Chondrocyte (in vitro differentiated cells): ENCODE data around the gene TTC21B. TPM values are rescaled to one million over a fixed set of nuclear protein-coding genes. Genes with fewer than 3 reads are reported as not detected.

Experiments used
- DNase-seq: peaks from one replicate; pipeline ENCODE4 v3.0.0; 2021; ENCODE audit warnings: mixed read lengths, low spot score
- H3K27ac Mint-ChIP-seq: one replicate; pipeline ENCODE4 v1.8.0; 2021; ENCODE audit warnings: mild to moderate bottlenecking, moderate library complexity, mixed read lengths; ENCODE audit not compliant: unreplicated experiment
- H3K27me3 Mint-ChIP-seq: 2 replicates; pipeline ENCODE4 v1.8.0; 2021; ENCODE audit warnings: low read depth, mixed read lengths
- H3K36me3 Mint-ChIP-seq: 2 replicates; pipeline ENCODE4 v1.8.0; 2021; ENCODE audit warnings: low read depth, mixed read lengths
- H3K4me1 Mint-ChIP-seq: 2 replicates; pipeline ENCODE4 v1.8.0; 2021; ENCODE audit warnings: low read depth, mild to moderate bottlenecking, mixed read lengths
- H3K4me3 Mint-ChIP-seq: one replicate; pipeline ENCODE4 v1.8.0; 2021; ENCODE audit warnings: mild to moderate bottlenecking, moderate library complexity, mixed read lengths; ENCODE audit not compliant: unreplicated experiment
- H3K9me3 Mint-ChIP-seq: 2 replicates; pipeline ENCODE4 v1.8.0; 2021; ENCODE audit warnings: low read depth, mixed read lengths
- total RNA-seq: library from RNA; stranded (reverse); gene quantifications from 3 replicates; pipeline ENCODE4 v1.2.1, GENCODE V29; 2021
- TF ChIP-seq, protein P1 (sequence below): fragments of 200-600 bp; sonication (generic); IDR thresholded peaks from 2 replicates; pipeline ENCODE4 v1.5.0; 2021; ENCODE audit warnings: antibody characterized with exemption, mild to moderate bottlenecking, moderate library complexity

Gene TTC21B
- total RNA-seq, 1 donor from 2014 or later: 12.7 TPM

GRCh38 chr2:165891943-165892342 lies 61.6 kb downstream of the TTC21B start:
- H3K36me3 Mint-ChIP-seq: peaks cover 22% of the 10 kb centered on the region
- H3K27ac Mint-ChIP-seq: no peak overlapping the region
- TF ChIP-seq, protein P1, sequence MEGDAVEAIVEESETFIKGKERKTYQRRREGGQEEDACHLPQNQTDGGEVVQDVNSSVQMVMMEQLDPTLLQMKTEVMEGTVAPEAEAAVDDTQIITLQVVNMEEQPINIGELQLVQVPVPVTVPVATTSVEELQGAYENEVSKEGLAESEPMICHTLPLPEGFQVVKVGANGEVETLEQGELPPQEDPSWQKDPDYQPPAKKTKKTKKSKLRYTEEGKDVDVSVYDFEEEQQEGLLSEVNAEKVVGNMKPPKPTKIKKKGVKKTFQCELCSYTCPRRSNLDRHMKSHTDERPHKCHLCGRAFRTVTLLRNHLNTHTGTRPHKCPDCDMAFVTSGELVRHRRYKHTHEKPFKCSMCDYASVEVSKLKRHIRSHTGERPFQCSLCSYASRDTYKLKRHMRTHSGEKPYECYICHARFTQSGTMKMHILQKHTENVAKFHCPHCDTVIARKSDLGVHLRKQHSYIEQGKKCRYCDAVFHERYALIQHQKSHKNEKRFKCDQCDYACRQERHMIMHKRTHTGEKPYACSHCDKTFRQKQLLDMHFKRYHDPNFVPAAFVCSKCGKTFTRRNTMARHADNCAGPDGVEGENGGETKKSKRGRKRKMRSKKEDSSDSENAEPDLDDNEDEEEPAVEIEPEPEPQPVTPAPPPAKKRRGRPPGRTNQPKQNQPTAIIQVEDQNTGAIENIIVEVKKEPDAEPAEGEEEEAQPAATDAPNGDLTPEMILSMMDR: no peak
- H3K4me3 Mint-ChIP-seq: no peak overlapping the region
- H3K4me1 Mint-ChIP-seq: no peaks in the 10 kb centered on the region
- DNase-seq: no peak
- H3K9me3 Mint-ChIP-seq: no peaks in the 10 kb centered on the region
- no peaks in the 10 kb centered on the region for H3K27me3 Mint-ChIP-seq

DNA sequence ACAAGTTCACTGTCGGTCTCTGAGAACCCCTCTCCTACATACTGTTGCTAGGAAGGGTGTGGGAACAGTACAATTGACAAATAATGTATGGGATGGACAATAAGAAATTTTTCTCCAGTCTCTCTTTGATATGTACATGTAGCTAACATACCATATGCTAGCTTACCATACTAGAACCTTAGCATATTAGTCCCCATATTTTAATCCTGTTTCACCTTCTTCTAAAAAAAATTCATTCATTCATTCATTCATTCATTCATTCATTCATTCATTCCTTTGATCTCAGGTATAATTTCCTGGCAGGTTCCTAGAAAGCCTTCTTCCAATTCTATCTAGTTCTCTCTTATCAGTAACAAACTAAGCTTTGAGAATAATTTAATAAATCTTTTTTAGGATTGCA lies 62.2 kb downstream of the TTC21B start:
- no peaks in the 10 kb centered on the region for H3K4me1 Mint-ChIP-seq
- no peak for DNase-seq
- H3K27me3 Mint-ChIP-seq: no peaks in the 10 kb centered on the region
- H3K4me3 Mint-ChIP-seq: no peak overlapping the region
- no peaks in the 10 kb centered on the region for H3K9me3 Mint-ChIP-seq
- no peak overlapping the region for H3K27ac Mint-ChIP-seq
- TF ChIP-seq, protein P1: no peak
- H3K36me3 Mint-ChIP-seq: peaks cover 20% of the 10 kb centered on the region

DNA sequence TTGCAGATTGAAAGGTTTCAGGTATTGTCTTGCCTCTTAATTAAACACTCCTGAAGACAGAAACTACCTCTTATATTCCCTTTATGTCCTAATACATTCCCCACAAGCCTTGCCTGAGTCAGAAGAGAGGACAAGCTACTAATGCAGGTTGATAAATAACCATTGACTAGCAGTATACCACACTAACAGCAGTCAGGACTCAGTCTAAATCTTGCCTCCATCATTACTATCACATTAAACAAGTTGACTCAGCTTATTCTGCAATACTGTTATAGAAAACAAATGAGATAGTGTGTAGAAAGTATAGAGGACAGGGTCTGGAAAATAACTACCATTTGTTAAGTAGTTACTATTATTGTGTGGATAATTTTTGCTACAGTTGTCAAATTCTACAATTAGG lies 63.8 kb downstream of the TTC21B start:
- Mint-ChIP-seq H3K4me1 (no peaks in the 10 kb centered on the region), H3K4me3 (no peak overlapping the region), H3K27me3 (no peaks in the 10 kb centered on the region), H3K27ac (no peak overlapping the region), H3K36me3 (peaks cover 22% of the 10 kb centered on the region), H3K9me3 (no peaks in the 10 kb centered on the region)
- TF ChIP-seq, protein P1: no peak
- no peak for DNase-seq

- Mint-ChIP-seq H3K36me3 (peaks cover 20% of the 10 kb centered on the region), H3K27ac (no peak overlapping the region)
- DNase-seq: no peak
These were observed 64.4 kb downstream of the TTC21B start for GRCh38 chr2:165889158-165889557.

DNA sequence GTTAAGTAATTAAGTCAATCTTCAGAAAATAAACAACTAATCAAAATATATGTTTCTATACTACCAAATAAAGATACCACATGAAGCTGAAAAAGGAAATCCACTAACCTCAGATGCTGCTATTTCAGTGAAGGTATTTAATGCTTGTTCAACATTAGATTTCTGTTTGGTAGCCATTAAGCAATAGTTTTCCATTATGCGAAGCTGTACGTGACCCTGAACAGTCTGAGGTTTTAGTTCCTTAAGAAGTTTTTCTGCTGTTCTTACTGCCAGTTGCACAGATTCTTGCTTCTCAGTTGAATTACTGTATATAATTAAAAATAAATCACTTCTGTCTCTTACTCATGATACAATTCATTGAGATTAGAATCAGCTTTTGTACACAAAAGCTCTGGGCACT lies 65.4 kb downstream of the TTC21B start:
- H3K27ac Mint-ChIP-seq: no peak overlapping the region
- H3K36me3 Mint-ChIP-seq: peaks cover 20% of the 10 kb centered on the region
- no peaks in the 10 kb centered on the region for H3K27me3 Mint-ChIP-seq
- H3K4me1 Mint-ChIP-seq: no peaks in the 10 kb centered on the region
- no peaks in the 10 kb centered on the region for H3K9me3 Mint-ChIP-seq
- DNase-seq: no peak
- TF ChIP-seq, protein P1: no peak
- no peak overlapping the region for H3K4me3 Mint-ChIP-seq

More at GRCh38 chr2:165889158-165889557, 64.4 kb downstream of the TTC21B start:
- Mint-ChIP-seq H3K4me1 (no peaks in the 10 kb centered on the region), H3K27me3 (no peaks in the 10 kb centered on the region), H3K9me3 (no peaks in the 10 kb centered on the region), H3K4me3 (no peak overlapping the region)
- TF ChIP-seq, protein P1: no peak
